RWPE2 (cell line): ENCODE measurements around the gene TMCC1.

ENCODE experiments used
- ATAC-seq: fragments of 200-7000 bp; cut with Tn5 transposase; 3 replicates; pipeline ENCODE4 v1.9.1; 2021; ENCODE audit warnings: low read depth
- DNase-seq: peaks from one replicate; pipeline ENCODE4 v3.0.0-alpha.2; 2020; ENCODE audit warnings: low spot score
- H3K27ac ChIP-seq: fragments of 450-650 bp; 2 replicates; pipeline ENCODE4 v1.5.1; 2017; ENCODE audit warnings: mild to moderate bottlenecking; ENCODE audit not compliant: poor library complexity, severe bottlenecking
- H3K27me3 ChIP-seq: fragments of 250-450 bp; sonication (Bioruptor Pico); 2 replicates; pipeline ENCODE4 v1.5.1; 2021; ENCODE audit warnings: mild to moderate bottlenecking, moderate library complexity; ENCODE audit not compliant: insufficient read depth, poor library complexity, severe bottlenecking
- H3K36me3 ChIP-seq: fragments of 250-450 bp; sonication (Bioruptor Pico); 2 replicates; pipeline ENCODE4 v1.5.1; 2020; ENCODE audit warnings: low read depth, mild to moderate bottlenecking, moderate library complexity
- H3K4me1 ChIP-seq: fragments of 250-450 bp; sonication (Bioruptor Pico); 2 replicates; pipeline ENCODE4 v1.5.1; 2021; ENCODE audit warnings: mild to moderate bottlenecking, moderate library complexity; ENCODE audit not compliant: insufficient read depth, poor library complexity, severe bottlenecking
- H3K4me3 ChIP-seq: fragments of 250-450 bp; sonication (Bioruptor Pico); 2 replicates; pipeline ENCODE4 v1.5.1; 2021; ENCODE audit warnings: mild to moderate bottlenecking, moderate library complexity; ENCODE audit not compliant: severe bottlenecking
- H3K9me3 ChIP-seq: fragments of 250-450 bp; sonication (Bioruptor Pico); 2 replicates; pipeline ENCODE4 v1.5.1; 2021; ENCODE audit warnings: mild to moderate bottlenecking, moderate library complexity; ENCODE audit not compliant: severe bottlenecking
- CTCF ChIP-seq: fragments of 450-650 bp; IDR thresholded peaks from one replicate; pipeline ENCODE4 v1.5.1; 2017; ENCODE audit warnings: mild to moderate bottlenecking, moderate library complexity; ENCODE audit not compliant: poor library complexity, severe bottlenecking

TMCC1 gene

GRCh38 chr3:129609591-129610182 is 283.8 kb downstream of the TMCC1 start:
- no peaks in the 10 kb centered on the region for H3K4me1 ChIP-seq
- no peak overlapping the region for H3K27ac ChIP-seq
- DNase-seq, result no peak
- H3K9me3 ChIP-seq, result no peaks in the 10 kb centered on the region
- H3K4me3 ChIP-seq, result no peak overlapping the region
- peaks cover 13% of the 10 kb centered on the region for H3K27me3 ChIP-seq
- ATAC-seq, result no peak
- TF ChIP-seq CTCF, result no peak
- H3K36me3 ChIP-seq, result no peaks in the 10 kb centered on the region

GRCh38 chr3:129608936-129609590 is 284.4 kb downstream of the TMCC1 start:
- peaks cover 16% of the 10 kb centered on the region for H3K27me3 ChIP-seq
- H3K4me1 ChIP-seq, result no peaks in the 10 kb centered on the region
- TF ChIP-seq CTCF, result no peak
- no peaks in the 10 kb centered on the region for H3K36me3 ChIP-seq
- H3K9me3 ChIP-seq, result no peaks in the 10 kb centered on the region
- H3K4me3 ChIP-seq, result no peak overlapping the region
- no peak overlapping the region for H3K27ac ChIP-seq
- DNase-seq (no peak), ATAC-seq (no peak)

- no peak overlapping the region for H3K27ac ChIP-seq
- no peaks in the 10 kb centered on the region for H3K4me1 ChIP-seq
- no peaks in the 10 kb centered on the region for H3K36me3 ChIP-seq
- TF ChIP-seq CTCF, result peak; percentile 33
- ATAC-seq (peak; percentile 11; the same call in 1 of the 3 replicates), DNase-seq (no peak)
- peaks cover 16% of the 10 kb centered on the region for H3K27me3 ChIP-seq
- H3K4me3 ChIP-seq, result no peak overlapping the region
- H3K9me3 ChIP-seq, result no peaks in the 10 kb centered on the region
Measured at GRCh38 chr3:129608087-129608935, 285.2 kb downstream of the TMCC1 start.

- TF ChIP-seq CTCF, result no peak
- Histone ChIP-seq H3K9me3 (no peaks in the 10 kb centered on the region), H3K4me1 (no peaks in the 10 kb centered on the region), H3K27ac (no peak overlapping the region), H3K27me3 (peaks cover 16% of the 10 kb centered on the region), H3K36me3 (no peaks in the 10 kb centered on the region), H3K4me3 (peak overlapping the region; percentile 46)
- DNase-seq (no peak), ATAC-seq (no peak)
Measured at GRCh38 chr3:129607391-129608068, 286.0 kb downstream of the TMCC1 start.
